CD4-positive, alpha-beta T cell treated with Interleukin-1 beta for 1 hour (primary cell): ENCODE measurements around the gene PLXND1.

ENCODE experiments used
- DNase-seq, 2 donors: peaks; one replicate each; pipeline ENCODE4 v3.0.0-alpha.2; 2020 to 2022

The PLXND1 gene

GRCh38 chr3:129581623-129582022 is 24.9 kb downstream of the PLXND1 start:
- no peak for DNase-seq

- no peak for DNase-seq
Measured at GRCh38 chr3:129579991-129580390, 26.5 kb downstream of the PLXND1 start.

- peak; percentile 16 to 68 for DNase-seq
Measured at GRCh38 chr3:129577925-129578786, 28.3 kb downstream of the PLXND1 start.

GRCh38 chr3:129577366-129577765 is 29.1 kb downstream of the PLXND1 start:
- no peak for DNase-seq

DNA sequence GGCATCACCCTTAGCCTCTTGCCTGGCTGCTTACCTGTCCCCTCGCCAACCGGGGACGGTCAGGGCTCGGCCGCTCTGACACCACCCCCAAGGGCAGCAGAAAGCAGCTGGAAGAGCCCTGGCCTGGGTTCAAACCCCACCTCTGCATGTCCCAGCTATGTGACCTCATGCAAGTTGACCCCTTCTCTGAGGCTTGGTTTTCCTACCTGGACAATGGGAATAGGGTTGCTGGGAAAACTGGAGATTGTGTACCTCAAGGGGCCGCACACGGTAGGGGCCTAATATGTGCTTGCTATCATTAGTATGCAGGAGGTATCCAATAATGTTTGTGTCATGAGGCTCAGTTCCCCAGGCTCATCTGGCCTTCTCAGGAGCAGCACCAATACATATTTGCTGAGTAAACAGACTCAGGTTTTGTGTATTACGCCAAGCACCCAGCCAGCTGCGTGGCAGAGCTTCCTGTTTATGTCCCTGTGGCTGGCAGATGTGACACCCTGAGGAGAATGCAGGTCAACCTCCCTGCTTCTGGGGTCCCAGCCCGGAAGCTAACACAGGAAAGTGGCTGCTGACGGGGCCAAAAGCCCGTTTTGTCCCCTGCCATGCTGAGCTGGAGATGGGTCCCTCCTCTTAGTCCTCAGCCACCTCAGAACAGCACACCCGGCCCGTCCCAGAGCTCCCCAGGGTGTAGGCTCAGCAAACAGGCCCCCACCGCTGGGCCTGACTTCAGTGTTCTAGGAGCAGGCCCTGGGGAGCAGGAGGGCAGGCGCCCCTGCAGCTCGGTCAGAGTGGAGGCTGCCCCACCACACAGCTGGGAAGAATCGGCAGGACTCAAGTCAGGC is 29.7 kb downstream of the PLXND1 start:
- peak; percentile 78 to 86 for DNase-seq

GRCh38 chr3:129575997-129576384 is 30.5 kb downstream of the PLXND1 start:
- DNase-seq: no peak

DNA sequence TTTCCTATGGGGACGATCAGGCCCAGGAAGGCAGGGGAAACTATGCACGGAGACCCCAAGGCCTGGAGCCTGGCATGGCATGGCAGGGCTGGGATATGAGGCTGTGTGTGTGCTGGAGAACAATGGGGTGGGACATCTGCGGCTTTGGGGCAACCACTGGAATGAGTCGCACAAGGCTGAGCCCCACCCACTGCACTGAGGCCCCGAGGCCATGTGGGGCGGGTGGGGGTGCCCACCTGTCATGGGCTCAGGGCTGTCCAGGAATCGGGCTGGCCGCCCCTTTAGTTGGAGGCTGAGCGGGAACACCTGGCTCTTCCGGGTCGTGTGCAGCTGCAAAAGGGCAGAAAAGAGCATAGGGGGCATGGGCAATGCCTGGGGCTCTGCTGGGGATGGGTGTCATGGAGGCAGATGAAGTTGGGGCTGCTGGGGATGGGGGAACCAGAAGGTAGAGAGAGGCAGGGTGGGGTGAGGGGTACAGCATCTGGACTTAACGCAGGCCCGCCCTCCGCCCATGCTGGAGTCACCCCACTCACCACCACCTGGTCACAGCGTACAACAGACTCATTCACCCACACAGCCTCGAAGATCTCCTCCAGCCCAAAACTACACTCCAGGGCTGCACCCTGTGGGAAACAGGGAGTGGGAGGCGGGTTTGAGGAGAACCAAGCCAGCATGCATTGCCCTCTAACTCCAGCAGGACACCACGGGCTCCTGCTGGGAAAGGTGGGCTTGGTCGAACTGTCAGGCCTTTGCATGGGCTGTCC is 31.1 kb downstream of the PLXND1 start:
- no peak for DNase-seq

GRCh38 chr3:129574206-129574605 is 32.3 kb downstream of the PLXND1 start:
- DNase-seq: no peak

DNA sequence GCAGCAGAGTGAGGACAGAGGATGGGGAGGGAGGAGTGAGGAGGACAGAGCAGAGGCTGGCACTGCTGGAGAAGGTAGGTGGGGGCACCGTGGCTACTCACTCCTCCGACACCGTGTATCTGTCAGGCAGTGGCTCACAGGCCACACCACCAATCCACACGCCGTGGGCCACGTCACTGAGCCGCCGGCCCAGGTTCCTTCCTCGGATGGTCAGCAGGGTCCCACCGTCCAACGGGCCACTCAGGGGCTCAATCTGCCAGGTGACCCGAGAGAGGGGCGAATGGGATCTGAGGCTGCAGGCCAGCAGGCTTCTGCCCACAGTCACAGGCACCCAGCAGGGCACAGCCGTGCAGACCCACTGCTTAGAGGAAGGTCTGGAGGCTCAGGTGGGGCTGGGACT is 33.0 kb downstream of the PLXND1 start:
- DNase-seq: no peak

- no peak for DNase-seq
Measured at GRCh38 chr3:129572603-129573002, 33.9 kb downstream of the PLXND1 start.

DNA sequence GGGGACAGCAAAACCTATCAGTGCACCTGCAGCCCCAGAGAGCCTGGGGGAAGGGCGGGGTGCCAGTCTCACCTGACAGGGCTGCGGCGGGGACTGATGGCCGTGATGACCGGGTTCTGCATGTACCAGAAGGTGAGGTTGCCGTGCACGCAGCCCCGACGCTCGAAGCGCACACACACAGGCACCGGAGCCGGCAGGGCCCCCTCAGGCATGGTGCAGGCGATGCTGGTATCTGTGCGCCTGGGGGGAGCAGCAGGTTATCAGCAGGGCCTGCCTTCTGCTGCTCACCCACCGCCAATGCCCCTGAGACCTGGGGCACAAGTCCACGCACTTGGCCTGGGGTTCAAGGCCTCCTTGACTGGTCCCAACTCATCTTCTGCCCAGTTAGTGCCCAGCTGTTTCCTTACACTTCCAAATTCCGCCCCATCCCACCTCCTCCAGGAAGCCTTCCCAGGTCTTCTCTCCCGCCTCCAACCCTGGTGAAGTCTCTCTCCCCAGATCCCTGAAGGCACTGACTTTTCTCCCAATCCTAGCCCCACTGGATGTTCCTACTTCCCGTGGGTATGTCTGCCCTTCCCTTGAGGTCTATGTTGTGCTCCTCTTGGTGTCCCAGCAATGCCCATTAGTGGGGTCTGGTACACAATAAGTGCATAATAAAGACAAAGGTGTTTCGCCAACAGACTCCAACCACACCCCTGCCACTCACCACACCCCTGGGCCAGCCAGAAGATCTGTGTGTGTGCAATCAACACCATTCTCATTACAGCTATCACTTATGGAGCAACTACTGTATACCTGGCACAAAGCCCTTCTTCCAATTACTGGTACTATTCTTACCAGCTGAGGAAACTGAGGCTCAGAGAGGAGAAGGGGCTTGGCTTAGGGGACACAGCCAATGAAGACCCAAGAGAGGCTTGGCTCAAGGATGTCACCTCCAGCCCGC is 34.6 kb downstream of the PLXND1 start:
- DNase-seq: no peak

- DNase-seq: no peak
Measured at GRCh38 chr3:129569856-129570255, 36.6 kb downstream of the PLXND1 start.

GRCh38 chr3:129567939-129568338 is 38.5 kb downstream of the PLXND1 start:
- DNase-seq: no peak

- DNase-seq: no peak
Measured at GRCh38 chr3:129567176-129567705, 39.2 kb downstream of the PLXND1 start.

GRCh38 chr3:129565902-129566301 is 40.6 kb downstream of the PLXND1 start:
- DNase-seq: no peak

DNA sequence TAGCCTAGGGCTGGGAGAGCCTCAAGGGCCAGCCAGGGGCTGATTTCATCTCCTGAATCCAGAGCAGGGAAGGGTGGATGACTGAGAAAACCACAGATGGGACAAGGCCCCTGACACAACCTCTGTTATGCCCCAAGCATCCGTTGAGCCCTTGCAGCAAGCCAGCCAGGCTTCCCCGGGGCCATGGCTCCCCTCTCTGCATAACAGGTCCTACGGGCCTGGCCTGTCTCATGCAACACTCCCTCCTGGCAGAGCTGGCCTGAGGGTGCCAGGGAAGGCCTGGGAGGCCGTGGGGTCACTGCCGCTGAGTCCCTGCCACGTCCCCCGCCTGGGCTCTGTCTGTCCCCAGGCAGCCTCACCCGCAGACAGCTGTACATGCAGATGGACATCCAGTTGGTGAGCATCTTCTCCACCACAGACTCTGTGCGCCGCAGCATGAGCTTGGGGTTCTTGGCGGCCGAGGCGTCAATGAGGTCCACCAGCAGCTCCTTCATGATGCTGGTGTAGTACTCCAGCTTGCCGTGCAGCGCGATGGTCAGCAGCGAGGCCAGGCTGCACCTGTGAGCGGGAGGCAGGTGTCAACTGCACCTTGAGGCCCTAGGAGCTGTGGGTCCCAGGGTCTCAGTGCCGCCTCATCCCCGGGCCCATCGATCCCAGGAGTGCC is 41.4 kb downstream of the PLXND1 start:
- no peak for DNase-seq

- DNase-seq: no peak
Measured at GRCh38 chr3:129563850-129564535, 42.5 kb downstream of the PLXND1 start.

- DNase-seq: no peak
Measured at GRCh38 chr3:129563332-129563731, 43.1 kb downstream of the PLXND1 start.

DNA sequence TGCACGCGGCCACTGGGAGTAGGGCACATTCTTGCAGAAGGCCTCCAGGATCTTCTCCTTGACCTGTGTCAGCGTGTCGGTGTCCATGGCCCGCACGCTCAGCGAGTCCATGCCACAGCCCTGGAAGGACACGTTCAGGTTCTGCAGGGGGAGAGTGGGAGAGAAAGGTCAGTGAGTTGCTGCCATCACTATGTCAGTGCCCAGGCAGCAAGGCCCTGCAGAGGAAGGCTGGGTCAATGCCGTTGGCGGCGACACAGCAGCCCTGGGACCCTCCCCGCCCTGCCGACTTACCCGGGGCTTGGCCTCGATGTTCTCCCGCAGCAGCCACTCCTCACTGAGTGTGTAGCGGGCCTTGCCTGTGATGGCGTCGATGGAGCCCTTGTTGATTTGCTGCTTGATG is 43.7 kb downstream of the PLXND1 start:
- DNase-seq: no peak

GRCh38 chr3:129561619-129562248 is 44.7 kb downstream of the PLXND1 start:
- DNase-seq: no peak
